Measurements from ENCODE around the gene MAPK10. TPM values are rescaled to one million over a fixed set of nuclear protein-coding genes. Genes with fewer than 3 reads are reported as not detected.

MAPK10 gene
- total and polyA plus RNA-seq, 9 of the 15 experiments (the other 6 are each of a cell fraction or from before 2014, with no cell fraction given) = 0.10 to 0.53 (median 0.18) TPM; not detected in 4

DNA sequence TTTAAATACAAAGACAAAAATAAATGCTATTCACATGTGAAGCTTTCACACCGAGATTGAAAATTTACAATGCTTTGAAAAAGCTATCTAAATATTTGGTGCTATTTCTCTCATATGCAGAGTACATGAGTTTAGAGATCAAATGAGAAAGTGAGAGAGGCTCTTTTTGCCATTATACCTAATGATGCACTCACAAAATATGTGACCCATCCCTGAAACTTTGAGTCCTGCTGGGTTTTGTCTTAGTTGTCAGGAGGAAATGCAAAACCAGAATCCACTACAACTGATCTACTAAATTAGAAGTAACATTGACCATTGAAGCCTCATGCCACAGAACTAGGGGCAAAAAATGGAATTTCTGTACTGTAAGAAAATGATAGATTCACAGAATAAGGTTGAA is 251.7 kb downstream of the MAPK10 start:
- H2AFZ ChIP-seq (ENCODE audit: low read depth, low read length) = no peak overlapping the region
- H3K4me1 ChIP-seq (replicated peaks in 1 of 2; ENCODE audit: control insufficient read depth in 2 of 2, insufficient read depth in 2 of 2, low read length in 2 of 2) = no peaks in the 10 kb centered on the region
- FAIRE-seq (no peak), DNase-seq (ENCODE audit: extremely low read depth in 1 of 4, low spot score in 3 of 4) (no peak), ATAC-seq (no peak)
- CTCF ChIA-PET (ENCODE audit: low intra/inter-chr PET ratio) = no interaction called here
- no peaks in the 10 kb centered on the region for H3K36me3 ChIP-seq (ENCODE audit: control insufficient read depth, insufficient read depth, low read length)
- intact Hi-C loops (cut with micrococcal nuclease) = no loop called here
- POLR2A ChIA-PET = interaction anchor here (1.0 kb wide), 1 partner anchor 9 kb away, joined by 3 read pairs; no protein-coding TSS in a partner anchor
- no peaks in the 10 kb centered on the region for H4K20me1 ChIP-seq (replicated peaks; ENCODE audit: control insufficient read depth, insufficient read depth, low read length)
- H3K4me3 ChIP-seq = no peak overlapping the region
- TF ChIP-seq NR3C1 (CRISPR knock-in tag; IDR thresholded peaks at IDR 0.05) = no peak
- TF ChIP-seq, protein P1, sequence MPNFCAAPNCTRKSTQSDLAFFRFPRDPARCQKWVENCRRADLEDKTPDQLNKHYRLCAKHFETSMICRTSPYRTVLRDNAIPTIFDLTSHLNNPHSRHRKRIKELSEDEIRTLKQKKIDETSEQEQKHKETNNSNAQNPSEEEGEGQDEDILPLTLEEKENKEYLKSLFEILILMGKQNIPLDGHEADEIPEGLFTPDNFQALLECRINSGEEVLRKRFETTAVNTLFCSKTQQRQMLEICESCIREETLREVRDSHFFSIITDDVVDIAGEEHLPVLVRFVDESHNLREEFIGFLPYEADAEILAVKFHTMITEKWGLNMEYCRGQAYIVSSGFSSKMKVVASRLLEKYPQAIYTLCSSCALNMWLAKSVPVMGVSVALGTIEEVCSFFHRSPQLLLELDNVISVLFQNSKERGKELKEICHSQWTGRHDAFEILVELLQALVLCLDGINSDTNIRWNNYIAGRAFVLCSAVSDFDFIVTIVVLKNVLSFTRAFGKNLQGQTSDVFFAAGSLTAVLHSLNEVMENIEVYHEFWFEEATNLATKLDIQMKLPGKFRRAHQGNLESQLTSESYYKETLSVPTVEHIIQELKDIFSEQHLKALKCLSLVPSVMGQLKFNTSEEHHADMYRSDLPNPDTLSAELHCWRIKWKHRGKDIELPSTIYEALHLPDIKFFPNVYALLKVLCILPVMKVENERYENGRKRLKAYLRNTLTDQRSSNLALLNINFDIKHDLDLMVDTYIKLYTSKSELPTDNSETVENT (CRISPR knock-in tag; IDR thresholded peaks at IDR 0.05) = no peak
- TF ChIP-seq JUNB (CRISPR knock-in tag; conservative IDR thresholded peaks at IDR 0.05) = no peak
- TF ChIP-seq, protein P2, sequence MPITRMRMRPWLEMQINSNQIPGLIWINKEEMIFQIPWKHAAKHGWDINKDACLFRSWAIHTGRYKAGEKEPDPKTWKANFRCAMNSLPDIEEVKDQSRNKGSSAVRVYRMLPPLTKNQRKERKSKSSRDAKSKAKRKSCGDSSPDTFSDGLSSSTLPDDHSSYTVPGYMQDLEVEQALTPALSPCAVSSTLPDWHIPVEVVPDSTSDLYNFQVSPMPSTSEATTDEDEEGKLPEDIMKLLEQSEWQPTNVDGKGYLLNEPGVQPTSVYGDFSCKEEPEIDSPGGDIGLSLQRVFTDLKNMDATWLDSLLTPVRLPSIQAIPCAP (CRISPR knock-in tag; IDR thresholded peaks at IDR 0.05; ENCODE audit: borderline replicate concordance) = no peak
- TF ChIP-seq, protein P3, sequence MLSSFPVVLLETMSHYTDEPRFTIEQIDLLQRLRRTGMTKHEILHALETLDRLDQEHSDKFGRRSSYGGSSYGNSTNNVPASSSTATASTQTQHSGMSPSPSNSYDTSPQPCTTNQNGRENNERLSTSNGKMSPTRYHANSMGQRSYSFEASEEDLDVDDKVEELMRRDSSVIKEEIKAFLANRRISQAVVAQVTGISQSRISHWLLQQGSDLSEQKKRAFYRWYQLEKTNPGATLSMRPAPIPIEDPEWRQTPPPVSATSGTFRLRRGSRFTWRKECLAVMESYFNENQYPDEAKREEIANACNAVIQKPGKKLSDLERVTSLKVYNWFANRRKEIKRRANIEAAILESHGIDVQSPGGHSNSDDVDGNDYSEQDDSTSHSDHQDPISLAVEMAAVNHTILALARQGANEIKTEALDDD (IDR thresholded peaks at IDR 0.05) = no peak
- no peak for TF ChIP-seq ZKSCAN8 (CRISPR knock-in tag; IDR thresholded peaks at IDR 0.05)
- TF ChIP-seq, protein P4, sequence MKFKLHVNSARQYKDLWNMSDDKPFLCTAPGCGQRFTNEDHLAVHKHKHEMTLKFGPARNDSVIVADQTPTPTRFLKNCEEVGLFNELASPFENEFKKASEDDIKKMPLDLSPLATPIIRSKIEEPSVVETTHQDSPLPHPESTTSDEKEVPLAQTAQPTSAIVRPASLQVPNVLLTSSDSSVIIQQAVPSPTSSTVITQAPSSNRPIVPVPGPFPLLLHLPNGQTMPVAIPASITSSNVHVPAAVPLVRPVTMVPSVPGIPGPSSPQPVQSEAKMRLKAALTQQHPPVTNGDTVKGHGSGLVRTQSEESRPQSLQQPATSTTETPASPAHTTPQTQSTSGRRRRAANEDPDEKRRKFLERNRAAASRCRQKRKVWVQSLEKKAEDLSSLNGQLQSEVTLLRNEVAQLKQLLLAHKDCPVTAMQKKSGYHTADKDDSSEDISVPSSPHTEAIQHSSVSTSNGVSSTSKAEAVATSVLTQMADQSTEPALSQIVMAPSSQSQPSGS (CRISPR knock-in tag; IDR thresholded peaks at IDR 0.05) = no peak
- TF ChIP-seq, protein P5, sequence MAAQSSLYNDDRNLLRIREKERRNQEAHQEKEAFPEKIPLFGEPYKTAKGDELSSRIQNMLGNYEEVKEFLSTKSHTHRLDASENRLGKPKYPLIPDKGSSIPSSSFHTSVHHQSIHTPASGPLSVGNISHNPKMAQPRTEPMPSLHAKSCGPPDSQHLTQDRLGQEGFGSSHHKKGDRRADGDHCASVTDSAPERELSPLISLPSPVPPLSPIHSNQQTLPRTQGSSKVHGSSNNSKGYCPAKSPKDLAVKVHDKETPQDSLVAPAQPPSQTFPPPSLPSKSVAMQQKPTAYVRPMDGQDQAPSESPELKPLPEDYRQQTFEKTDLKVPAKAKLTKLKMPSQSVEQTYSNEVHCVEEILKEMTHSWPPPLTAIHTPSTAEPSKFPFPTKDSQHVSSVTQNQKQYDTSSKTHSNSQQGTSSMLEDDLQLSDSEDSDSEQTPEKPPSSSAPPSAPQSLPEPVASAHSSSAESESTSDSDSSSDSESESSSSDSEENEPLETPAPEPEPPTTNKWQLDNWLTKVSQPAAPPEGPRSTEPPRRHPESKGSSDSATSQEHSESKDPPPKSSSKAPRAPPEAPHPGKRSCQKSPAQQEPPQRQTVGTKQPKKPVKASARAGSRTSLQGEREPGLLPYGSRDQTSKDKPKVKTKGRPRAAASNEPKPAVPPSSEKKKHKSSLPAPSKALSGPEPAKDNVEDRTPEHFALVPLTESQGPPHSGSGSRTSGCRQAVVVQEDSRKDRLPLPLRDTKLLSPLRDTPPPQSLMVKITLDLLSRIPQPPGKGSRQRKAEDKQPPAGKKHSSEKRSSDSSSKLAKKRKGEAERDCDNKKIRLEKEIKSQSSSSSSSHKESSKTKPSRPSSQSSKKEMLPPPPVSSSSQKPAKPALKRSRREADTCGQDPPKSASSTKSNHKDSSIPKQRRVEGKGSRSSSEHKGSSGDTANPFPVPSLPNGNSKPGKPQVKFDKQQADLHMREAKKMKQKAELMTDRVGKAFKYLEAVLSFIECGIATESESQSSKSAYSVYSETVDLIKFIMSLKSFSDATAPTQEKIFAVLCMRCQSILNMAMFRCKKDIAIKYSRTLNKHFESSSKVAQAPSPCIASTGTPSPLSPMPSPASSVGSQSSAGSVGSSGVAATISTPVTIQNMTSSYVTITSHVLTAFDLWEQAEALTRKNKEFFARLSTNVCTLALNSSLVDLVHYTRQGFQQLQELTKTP (IDR thresholded peaks at IDR 0.05; ENCODE audit: low read depth in 1 of 2, partially characterized antibody in 2 of 2) = no peak
- TF ChIP-seq ZNF282 (CRISPR knock-in tag; IDR thresholded peaks at IDR 0.05) = no peak
- no peak for TF ChIP-seq CREBBP (IDR thresholded peaks at IDR 0.05; ENCODE audit: low read depth, low read length)
- WGBS (ENCODE audit: insufficient coverage, low coverage, missing lambda C conversion rate) = 0% methylated on average over 1 of the region's 1 CpG
- no TSS peak for BruUV-seq (replicated peaks)
- H3K4me2 ChIP-seq (ENCODE audit: insufficient read depth, low read length) = no peak overlapping the region
- H3K9ac ChIP-seq (ENCODE audit: insufficient read depth in 1 of 2, low read depth in 2 of 2, low read length in 2 of 2) = no peak overlapping the region
- no peaks in the 10 kb centered on the region for H3K27me3 ChIP-seq (ENCODE audit: control insufficient read depth in 2 of 2, insufficient read depth in 2 of 2, low read length in 2 of 2)
- H3K79me2 ChIP-seq (ENCODE audit: control insufficient read depth, insufficient read depth, low read length) = no peaks in the 10 kb centered on the region
- no peaks in the 10 kb centered on the region for H3K9me3 ChIP-seq (replicated peaks; ENCODE audit: control insufficient read depth, insufficient read depth, low read depth, low read length)
- H3K27ac ChIP-seq (ENCODE audit: extremely low read depth, low read depth, low read length) = no peak overlapping the region
- in situ Hi-C loops (cut with MboI) = no loop called here
- H3K9me1 ChIP-seq (ENCODE audit: control insufficient read depth, insufficient read depth, low read length) = no peaks in the 10 kb centered on the region
